OCI-M2 (cell line): ENCODE results near the gene ALPL.
A peak's percentile ranks its signal among the peaks of the same experiment; 100 is the strongest.
"Not testable (repeated sequence)": the region's sequence is repeated elsewhere in the genome, so short reads cannot be mapped to it uniquely, and the experiment has no call there.

ENCODE experiments used
- DNase-seq: peaks from one replicate; lab custom pipeline; 2025; ENCODE audit not compliant: unreplicated experiment; lab: John Stamatoyannopoulos, UW

The ALPL gene

DNA sequence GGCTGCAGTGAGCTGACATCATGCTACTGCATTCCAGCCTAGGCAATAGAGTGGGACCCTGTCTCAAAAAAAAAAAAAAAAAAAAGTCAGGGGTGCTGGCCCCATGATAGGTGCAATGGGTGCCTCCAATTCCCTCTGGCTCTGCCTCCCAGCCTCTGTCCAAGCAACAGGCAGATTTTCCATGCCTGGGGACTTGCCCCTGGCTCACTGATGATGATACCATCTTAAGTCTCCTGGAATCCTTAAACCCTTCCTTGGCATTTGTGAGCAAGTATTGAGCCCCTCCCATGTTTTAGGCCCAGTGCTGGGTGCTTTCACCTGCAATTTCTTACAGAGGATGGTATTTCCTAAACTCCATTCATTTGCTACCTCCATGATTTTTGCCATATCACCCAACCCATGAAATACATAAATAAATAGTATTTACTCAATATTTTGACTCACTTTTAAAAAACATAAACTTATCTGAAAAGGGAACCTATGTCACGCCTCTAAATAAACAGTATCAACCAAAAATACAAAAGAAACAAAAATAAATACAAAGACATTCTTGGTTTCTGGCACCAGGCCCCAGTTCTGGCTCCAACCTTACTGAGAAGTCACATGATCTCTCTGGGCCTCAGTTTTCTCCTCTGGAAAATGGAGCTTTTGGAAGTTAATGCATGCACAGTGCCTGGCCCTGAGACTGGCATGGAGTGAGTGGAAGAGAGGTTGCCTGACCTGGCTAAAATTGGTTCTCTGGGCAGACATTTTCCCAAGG is 1.5 kb upstream of the ALPL start:
- DNase-seq, result no peak

GRCh38 chr1:21508580-21509350 is 458 bp upstream of the ALPL start:
- peak; percentile 34 for DNase-seq

DNA sequence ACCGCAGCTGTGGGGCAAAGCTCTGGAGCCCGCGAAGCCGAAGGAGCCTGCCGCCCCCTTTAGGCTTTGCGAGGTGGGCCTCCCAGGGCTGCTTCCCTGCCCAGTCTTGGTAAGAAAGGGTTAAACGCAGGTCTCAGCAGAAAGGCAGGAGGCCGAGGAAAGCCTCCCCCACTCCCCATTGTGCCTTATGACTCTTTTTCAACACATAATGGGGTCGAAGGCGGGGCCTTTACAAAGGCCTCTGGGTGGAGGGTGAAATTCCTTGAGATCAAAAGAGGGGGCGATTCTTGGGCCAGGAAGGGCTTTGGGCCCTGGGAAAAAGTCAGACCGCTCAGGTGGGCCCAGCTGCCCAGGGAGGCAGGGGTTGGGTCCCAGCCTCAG is 880 bp downstream of the ALPL start:
- DNase-seq, result no peak

- no peak for DNase-seq
Measured at GRCh38 chr1:21510885-21511578, 1.8 kb downstream of the ALPL start.

- DNase-seq, result no peak
Measured at GRCh38 chr1:21511579-21512522, 2.6 kb downstream of the ALPL start.

DNA sequence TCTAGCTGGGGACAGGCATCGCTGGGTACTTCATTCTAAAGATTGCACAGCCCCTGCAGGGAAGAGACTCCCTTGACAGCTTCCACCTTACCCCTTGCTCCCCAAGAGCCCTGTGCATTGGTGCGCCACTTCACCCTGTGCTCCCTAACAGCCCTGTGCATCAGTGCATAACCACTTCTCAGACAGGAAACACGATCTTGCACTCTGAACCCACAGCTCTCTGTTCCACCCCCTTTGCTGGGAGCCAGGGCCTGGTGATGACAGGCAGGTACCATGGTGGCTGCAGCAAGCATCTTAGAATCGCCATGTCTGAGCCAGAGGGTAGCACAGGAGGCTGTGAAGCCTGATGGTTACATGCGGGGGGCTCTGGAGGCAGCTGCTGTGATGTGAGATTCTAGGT is 5.0 kb downstream of the ALPL start:
- no peak for DNase-seq

- no peak for DNase-seq
Measured at GRCh38 chr1:21517161-21517589, 8.0 kb downstream of the ALPL start.

DNA sequence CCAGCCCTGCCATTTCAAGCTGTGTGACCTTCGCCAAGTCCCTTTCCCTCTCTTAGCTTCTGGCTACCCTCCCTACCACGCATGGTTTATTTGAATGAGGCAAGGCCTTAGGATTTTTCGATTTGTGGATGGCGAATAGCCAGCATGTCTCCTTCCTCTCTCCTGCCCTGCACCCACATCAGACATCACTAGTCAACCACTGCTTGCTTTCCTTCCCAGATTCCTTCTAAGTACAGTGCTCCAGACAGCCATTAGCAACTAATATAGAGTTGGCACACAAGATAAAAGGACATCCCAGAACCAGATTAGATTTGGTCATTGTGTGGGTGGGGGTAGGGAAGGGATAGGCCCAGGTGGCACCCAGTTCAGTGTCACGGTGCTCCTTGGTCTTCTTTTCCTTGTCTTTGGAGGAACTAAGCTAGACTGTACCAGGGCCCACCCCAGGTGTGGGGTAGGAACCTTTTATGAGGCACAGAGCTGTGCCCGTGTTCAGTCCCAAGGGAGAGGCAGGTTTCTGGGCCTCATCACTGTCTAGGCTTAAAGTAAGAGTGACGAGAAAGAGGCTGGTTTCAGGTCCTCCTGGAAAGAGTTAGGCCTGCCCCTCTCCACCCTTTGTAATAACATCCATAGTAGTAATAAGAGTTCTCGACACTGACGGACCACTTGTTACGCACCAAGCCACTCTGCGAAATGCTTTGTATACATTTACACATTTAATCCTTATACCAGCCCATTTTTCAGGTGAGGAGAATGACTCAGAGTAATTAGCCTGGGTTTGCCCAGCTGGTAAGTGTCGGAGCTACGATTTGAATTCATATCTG is 8.6 kb downstream of the ALPL start:
- DNase-seq, result no peak

DNA sequence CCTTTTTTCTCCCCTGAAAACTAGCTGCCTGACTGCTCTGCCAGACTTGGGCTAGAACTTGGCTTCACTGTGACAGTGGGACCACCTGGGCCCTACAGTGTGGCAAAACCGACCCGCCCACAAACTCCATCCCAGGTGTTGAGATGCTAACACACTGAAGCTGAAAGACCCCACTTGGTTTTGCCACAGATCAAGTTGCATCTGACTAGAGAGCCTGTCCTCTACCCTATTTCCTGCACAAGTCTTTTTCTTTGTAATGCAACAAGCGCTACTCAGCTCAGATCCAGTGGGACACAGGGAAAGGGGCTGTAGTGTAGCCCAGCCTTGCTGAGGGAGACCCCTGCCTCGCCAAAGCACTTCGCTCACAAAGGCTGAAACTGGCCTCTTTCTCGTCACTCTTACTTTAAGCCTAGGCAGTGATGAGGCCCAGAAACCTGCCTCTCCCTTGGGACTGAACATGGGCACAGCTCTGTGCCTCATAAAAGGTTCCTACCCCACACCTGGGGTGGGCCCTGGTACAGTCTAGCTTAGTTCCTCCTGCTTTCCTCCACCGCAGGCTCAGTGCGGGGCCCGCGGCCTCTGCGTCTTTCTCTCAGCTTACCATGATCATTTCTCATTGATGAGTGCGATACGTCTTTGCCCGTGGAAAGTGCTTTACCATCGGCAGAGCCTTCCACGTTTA is 9.7 kb downstream of the ALPL start:
- DNase-seq, result no peak

DNA sequence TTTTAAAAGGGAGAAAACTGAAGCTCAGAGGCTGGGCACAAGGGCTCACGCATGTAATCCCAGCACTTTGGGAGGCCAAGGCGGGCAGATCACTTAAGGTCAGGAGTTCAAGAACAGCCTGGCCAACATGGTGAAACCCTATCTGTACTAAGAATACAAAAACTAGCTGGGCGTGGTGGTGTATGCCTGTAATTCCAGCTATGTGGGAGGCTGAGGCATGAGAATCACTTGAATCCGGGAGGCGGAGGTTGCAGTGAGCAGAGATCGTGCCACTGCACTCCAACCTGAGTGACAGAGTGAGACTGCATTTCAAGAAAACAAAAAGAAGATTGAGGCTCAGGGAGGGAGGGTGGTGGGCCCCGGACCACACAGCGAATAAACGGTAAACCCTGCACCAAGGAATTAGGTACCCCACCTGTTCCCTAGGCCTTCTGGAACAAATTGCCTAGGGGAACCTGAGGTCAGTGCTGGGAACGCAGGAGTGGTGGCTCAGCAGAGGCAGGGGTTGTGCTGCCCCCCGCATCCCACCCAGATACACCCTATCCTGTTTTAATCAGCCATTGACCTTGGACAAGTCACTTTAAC is 10.4 kb downstream of the ALPL start:
- DNase-seq, result not testable (repeated sequence)

DNA sequence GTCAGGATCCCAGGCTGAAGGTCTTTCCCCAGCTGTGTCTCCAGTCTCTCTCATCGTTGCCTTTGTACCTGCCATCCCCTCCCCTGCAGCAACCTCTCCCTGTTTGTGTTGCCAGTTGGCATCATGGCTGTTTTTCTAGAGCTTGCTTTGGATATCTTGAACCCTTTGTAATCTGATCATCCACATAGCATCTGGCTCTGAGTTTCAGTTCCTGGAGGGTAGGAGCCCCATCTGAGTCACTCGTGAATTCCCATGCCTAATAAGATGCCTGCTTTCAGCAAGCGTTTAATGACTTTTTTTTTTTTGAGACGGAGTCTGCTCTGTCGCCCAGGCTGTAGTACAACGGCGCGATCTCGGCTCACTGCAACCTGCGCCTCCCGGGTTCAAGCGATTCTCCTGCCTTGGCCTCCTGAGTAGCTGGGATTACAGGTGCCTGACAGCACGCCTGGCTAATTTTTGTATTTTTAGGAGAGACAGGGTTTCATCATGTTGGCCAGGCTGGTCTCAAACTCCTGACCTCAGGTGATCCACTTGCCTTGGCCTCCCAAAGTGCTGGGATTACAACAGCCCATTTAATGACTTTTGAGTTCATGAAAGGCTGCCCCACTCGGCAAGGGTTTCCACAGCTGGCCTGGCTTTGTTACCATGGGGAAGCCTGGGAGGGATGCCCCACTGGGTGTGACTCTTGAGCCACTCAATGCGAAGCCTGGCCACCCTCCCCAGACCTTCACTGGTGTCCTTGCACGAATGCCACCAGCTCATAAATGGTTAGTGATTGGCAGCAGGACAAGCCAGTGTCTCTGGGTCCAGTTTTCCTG is 11.9 kb downstream of the ALPL start:
- DNase-seq, result no peak

GRCh38 chr1:21521717-21522060 is 12.5 kb downstream of the ALPL start:
- no peak for DNase-seq

GRCh38 chr1:21522525-21523038 is 13.4 kb downstream of the ALPL start:
- DNase-seq, result no peak

- DNase-seq, result no peak
Measured at GRCh38 chr1:21523297-21523813, 14.1 kb downstream of the ALPL start.

GRCh38 chr1:21524220-21524619 is 15.0 kb downstream of the ALPL start:
- no peak for DNase-seq

DNA sequence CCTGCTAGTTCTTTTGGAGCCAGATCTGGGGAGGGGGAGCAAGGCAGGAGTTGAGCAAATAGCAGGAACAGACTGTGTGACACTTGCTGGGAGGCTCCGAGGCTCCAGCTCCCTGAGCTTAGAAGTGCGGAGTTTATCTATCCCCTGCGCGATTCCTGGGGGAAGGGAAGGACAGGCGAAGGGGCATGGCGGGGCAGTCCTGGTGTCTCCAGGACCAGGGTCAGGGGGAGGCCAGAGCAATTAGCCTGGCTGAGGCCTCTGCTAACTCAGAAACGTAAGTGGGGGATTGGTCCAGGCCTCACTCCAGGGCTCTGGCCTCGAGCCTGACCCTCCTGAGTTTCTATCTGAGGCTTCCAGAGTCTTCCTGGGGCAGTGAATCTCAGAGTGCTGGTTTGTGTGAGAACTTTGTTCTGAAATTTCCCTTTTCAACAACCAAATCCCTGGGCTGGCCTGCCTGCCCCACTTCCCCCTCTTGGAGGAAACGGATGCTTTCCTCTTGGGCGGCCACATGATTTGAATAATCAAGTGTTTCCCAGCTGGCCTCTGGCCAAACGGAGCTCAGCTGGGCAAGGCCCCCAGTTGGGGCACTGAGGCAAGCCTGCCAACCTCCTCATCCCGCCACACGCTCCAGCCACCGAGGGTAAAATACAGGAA is 15.6 kb downstream of the ALPL start:
- no peak for DNase-seq

DNA sequence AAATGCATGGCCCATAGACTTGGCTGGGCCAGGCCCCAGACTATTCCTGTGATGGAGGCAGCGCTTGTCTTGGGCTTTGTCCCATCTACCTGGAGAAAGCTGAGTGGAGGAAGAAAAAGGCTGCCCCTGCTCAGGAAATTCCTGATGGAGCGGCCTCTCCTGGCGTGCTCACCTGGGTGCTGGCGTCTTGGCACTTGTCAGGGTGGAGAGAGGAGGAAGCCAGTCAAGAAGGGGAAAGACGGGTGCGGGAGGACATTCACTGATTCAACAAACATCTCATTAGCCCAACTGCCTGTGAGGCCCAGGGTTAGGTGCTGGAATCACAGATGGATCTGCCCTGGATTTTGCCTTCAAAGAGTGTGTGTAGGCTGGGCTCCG is 16.1 kb downstream of the ALPL start:
- no peak for DNase-seq
